ENCODE data around the gene CFAP161.

Gene CFAP161

GRCh38 chr15:81183439-81183775 is 49.3 kb downstream of the CFAP161 start:
- WGBS, 2 experiments (ENCODE audit: insufficient coverage in 2 of 2): 82 to 100% methylated on average over 1 to 4 of the region's 4 CpGs
- Histone ChIP-seq H3K27ac (ENCODE audit: low read depth, low read length, severe bottlenecking) (no peak overlapping the region), H3K4me3 (ENCODE audit: extremely low read depth, insufficient read depth, low read length, poor library complexity, severe bottlenecking) (no peak overlapping the region), H3K36me3 (ENCODE audit: control insufficient read depth, insufficient read depth, low read length) (no peaks in the 10 kb centered on the region), H3K9me3 (ENCODE audit: control insufficient read depth, low read length) (no peaks in the 10 kb centered on the region), H3K4me1 (ENCODE audit: control insufficient read depth, insufficient read depth, low read length, poor library complexity, severe bottlenecking) (no peaks in the 10 kb centered on the region)

- Histone ChIP-seq H3K36me3 (ENCODE audit: control insufficient read depth, insufficient read depth, low read length) (no peaks in the 10 kb centered on the region), H3K9me3 (ENCODE audit: control insufficient read depth, low read length) (no peaks in the 10 kb centered on the region), H3K4me1 (ENCODE audit: control insufficient read depth, insufficient read depth, low read length, poor library complexity, severe bottlenecking) (no peaks in the 10 kb centered on the region), H3K27ac (ENCODE audit: low read depth, low read length, severe bottlenecking) (no peak overlapping the region), H3K4me3 (ENCODE audit: extremely low read depth, insufficient read depth, low read length, poor library complexity, severe bottlenecking) (no peak overlapping the region)
- 76 to 89% methylated on average over 3 to 5 of the region's 5 CpGs for WGBS, 2 experiments (ENCODE audit: insufficient coverage in 2 of 2)
These were observed 50.1 kb downstream of the CFAP161 start for GRCh38 chr15:81184188-81184587.

- H3K9me3 ChIP-seq (ENCODE audit: control insufficient read depth, low read length): no peaks in the 10 kb centered on the region
- no peak overlapping the region for H3K4me3 ChIP-seq (ENCODE audit: extremely low read depth, insufficient read depth, low read length, poor library complexity, severe bottlenecking)
- no peaks in the 10 kb centered on the region for H3K4me1 ChIP-seq (ENCODE audit: control insufficient read depth, insufficient read depth, low read length, poor library complexity, severe bottlenecking)
- WGBS, 2 experiments (ENCODE audit: insufficient coverage in 2 of 2): 83 to 88% methylated on average over 2 to 3 of the region's 5 CpGs
- no peak overlapping the region for H3K27ac ChIP-seq (ENCODE audit: low read depth, low read length, severe bottlenecking)
- no peaks in the 10 kb centered on the region for H3K36me3 ChIP-seq (ENCODE audit: control insufficient read depth, insufficient read depth, low read length)
These were observed 51.7 kb downstream of the CFAP161 start for GRCh38 chr15:81185631-81186295.

GRCh38 chr15:81188354-81188753 is 54.3 kb downstream of the CFAP161 start:
- Histone ChIP-seq H3K4me3 (ENCODE audit: extremely low read depth, insufficient read depth, low read length, poor library complexity, severe bottlenecking) (no peak overlapping the region), H3K27ac (ENCODE audit: low read depth, low read length, severe bottlenecking) (no peak overlapping the region), H3K36me3 (ENCODE audit: control insufficient read depth, insufficient read depth, low read length) (no peaks in the 10 kb centered on the region), H3K4me1 (ENCODE audit: control insufficient read depth, insufficient read depth, low read length, poor library complexity, severe bottlenecking) (no peaks in the 10 kb centered on the region), H3K9me3 (ENCODE audit: control insufficient read depth, low read length) (no peaks in the 10 kb centered on the region)
- 75 to 78% methylated on average over 3 to 8 of the region's 8 CpGs for WGBS, 2 experiments (ENCODE audit: insufficient coverage in 2 of 2)

- H3K9me3 ChIP-seq (ENCODE audit: control insufficient read depth, low read length): no peaks in the 10 kb centered on the region
- WGBS, 2 experiments (ENCODE audit: insufficient coverage in 2 of 2): 91 to 92% methylated on average over 8 to 9 of the region's 11 CpGs
- H3K4me1 ChIP-seq (ENCODE audit: control insufficient read depth, insufficient read depth, low read length, poor library complexity, severe bottlenecking): no peaks in the 10 kb centered on the region
- no peak overlapping the region for H3K4me3 ChIP-seq (ENCODE audit: extremely low read depth, insufficient read depth, low read length, poor library complexity, severe bottlenecking)
- no peaks in the 10 kb centered on the region for H3K36me3 ChIP-seq (ENCODE audit: control insufficient read depth, insufficient read depth, low read length)
- no peak overlapping the region for H3K27ac ChIP-seq (ENCODE audit: low read depth, low read length, severe bottlenecking)
These were observed 55.7 kb downstream of the CFAP161 start for GRCh38 chr15:81189583-81190283.

GRCh38 chr15:81190922-81191507 is 56.9 kb downstream of the CFAP161 start:
- Histone ChIP-seq H3K36me3 (ENCODE audit: control insufficient read depth, insufficient read depth, low read length) (no peaks in the 10 kb centered on the region), H3K27ac (ENCODE audit: low read depth, low read length, severe bottlenecking) (no peak overlapping the region), H3K4me3 (ENCODE audit: extremely low read depth, insufficient read depth, low read length, poor library complexity, severe bottlenecking) (no peak overlapping the region), H3K9me3 (ENCODE audit: control insufficient read depth, low read length) (no peaks in the 10 kb centered on the region), H3K4me1 (ENCODE audit: control insufficient read depth, insufficient read depth, low read length, poor library complexity, severe bottlenecking) (no peaks in the 10 kb centered on the region)
- WGBS, 2 experiments (ENCODE audit: insufficient coverage in 2 of 2): 90 to 100% methylated on average over 1 to 3 of the region's 3 CpGs

GRCh38 chr15:81191701-81192100 is 57.6 kb downstream of the CFAP161 start:
- H3K27ac ChIP-seq (ENCODE audit: low read depth, low read length, severe bottlenecking): no peak overlapping the region
- H3K9me3 ChIP-seq (ENCODE audit: control insufficient read depth, low read length): no peaks in the 10 kb centered on the region
- no peak overlapping the region for H3K4me3 ChIP-seq (ENCODE audit: extremely low read depth, insufficient read depth, low read length, poor library complexity, severe bottlenecking)
- H3K4me1 ChIP-seq (ENCODE audit: control insufficient read depth, insufficient read depth, low read length, poor library complexity, severe bottlenecking): no peaks in the 10 kb centered on the region
- no peaks in the 10 kb centered on the region for H3K36me3 ChIP-seq (ENCODE audit: control insufficient read depth, insufficient read depth, low read length)
- WGBS, 2 experiments (ENCODE audit: insufficient coverage in 2 of 2): 89 to 92% methylated on average over 2 of the region's 3 CpGs

GRCh38 chr15:81194723-81195122 is 60.7 kb downstream of the CFAP161 start:
- H3K4me3 ChIP-seq (ENCODE audit: extremely low read depth, insufficient read depth, low read length, poor library complexity, severe bottlenecking): no peak overlapping the region
- H3K36me3 ChIP-seq (ENCODE audit: control insufficient read depth, insufficient read depth, low read length): no peaks in the 10 kb centered on the region
- H3K9me3 ChIP-seq (ENCODE audit: control insufficient read depth, low read length): no peaks in the 10 kb centered on the region
- WGBS, 2 experiments (ENCODE audit: insufficient coverage in 2 of 2): 92 to 100% methylated on average over 2 of the region's 5 CpGs
- no peaks in the 10 kb centered on the region for H3K4me1 ChIP-seq (ENCODE audit: control insufficient read depth, insufficient read depth, low read length, poor library complexity, severe bottlenecking)
- no peak overlapping the region for H3K27ac ChIP-seq (ENCODE audit: low read depth, low read length, severe bottlenecking)

- H3K9me3 ChIP-seq (ENCODE audit: control insufficient read depth, low read length): no peaks in the 10 kb centered on the region
- no peaks in the 10 kb centered on the region for H3K36me3 ChIP-seq (ENCODE audit: control insufficient read depth, insufficient read depth, low read length)
- H3K4me1 ChIP-seq (ENCODE audit: control insufficient read depth, insufficient read depth, low read length, poor library complexity, severe bottlenecking): no peaks in the 10 kb centered on the region
- WGBS, 2 experiments (ENCODE audit: insufficient coverage in 2 of 2): 54 to 73% methylated on average over 3 to 5 of the region's 8 CpGs
- no peak overlapping the region for H3K4me3 ChIP-seq (ENCODE audit: extremely low read depth, insufficient read depth, low read length, poor library complexity, severe bottlenecking)
- H3K27ac ChIP-seq (ENCODE audit: low read depth, low read length, severe bottlenecking): no peak overlapping the region
These were observed 61.3 kb downstream of the CFAP161 start for GRCh38 chr15:81195339-81195864.

- Histone ChIP-seq H3K9me3 (ENCODE audit: control insufficient read depth, low read length) (no peaks in the 10 kb centered on the region), H3K4me3 (ENCODE audit: extremely low read depth, insufficient read depth, low read length, poor library complexity, severe bottlenecking) (no peak within 1 kb of the TSS), H3K36me3 (ENCODE audit: control insufficient read depth, insufficient read depth, low read length) (no peaks in the 10 kb centered on the region), H3K27ac (ENCODE audit: low read depth, low read length, severe bottlenecking) (no peak within 1 kb of the TSS), H3K4me1 (ENCODE audit: control insufficient read depth, insufficient read depth, low read length, poor library complexity, severe bottlenecking) (no peaks in the 10 kb centered on the region)
- 91 to 94% methylated on average over 14 to 16 of the region's 16 CpGs for WGBS, 2 experiments (ENCODE audit: insufficient coverage in 2 of 2)
These were observed 62.6 kb downstream of the CFAP161 start, which contains the start of gene IL16 for GRCh38 chr15:81196576-81197254. IL16 (plus strand) TSS chr15:81196879; CDS start chr15:81225400, 28,521 bp downstream.
